ENCODE measurements around the gene SMC2.

DNA sequence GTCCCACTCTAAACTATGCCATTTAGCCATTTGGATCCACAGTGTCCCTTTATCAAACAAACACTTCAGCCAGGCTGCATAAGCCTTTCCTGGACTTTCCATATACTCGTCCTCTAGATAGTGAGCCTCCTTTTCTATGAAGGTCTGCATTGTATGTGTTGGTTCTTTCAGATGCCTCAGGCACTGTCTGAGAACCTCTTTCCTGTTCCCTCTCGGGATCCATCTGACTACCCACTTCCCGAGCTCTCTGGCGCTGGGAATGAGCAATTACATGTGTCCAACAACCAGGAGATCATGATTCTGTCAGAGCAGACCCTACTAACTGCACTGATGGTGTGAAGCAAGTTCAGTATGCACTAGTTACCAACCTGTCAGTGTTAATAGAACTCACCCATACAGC, 14.2 kb downstream of the SMC2 start:
- TF ChIP-seq EZH2 (IDR thresholded peaks at IDR 0.05; ENCODE audit: borderline replicate concordance, low read depth, low read length, severe bottlenecking): no peak
- TF ChIP-seq, protein P1, sequence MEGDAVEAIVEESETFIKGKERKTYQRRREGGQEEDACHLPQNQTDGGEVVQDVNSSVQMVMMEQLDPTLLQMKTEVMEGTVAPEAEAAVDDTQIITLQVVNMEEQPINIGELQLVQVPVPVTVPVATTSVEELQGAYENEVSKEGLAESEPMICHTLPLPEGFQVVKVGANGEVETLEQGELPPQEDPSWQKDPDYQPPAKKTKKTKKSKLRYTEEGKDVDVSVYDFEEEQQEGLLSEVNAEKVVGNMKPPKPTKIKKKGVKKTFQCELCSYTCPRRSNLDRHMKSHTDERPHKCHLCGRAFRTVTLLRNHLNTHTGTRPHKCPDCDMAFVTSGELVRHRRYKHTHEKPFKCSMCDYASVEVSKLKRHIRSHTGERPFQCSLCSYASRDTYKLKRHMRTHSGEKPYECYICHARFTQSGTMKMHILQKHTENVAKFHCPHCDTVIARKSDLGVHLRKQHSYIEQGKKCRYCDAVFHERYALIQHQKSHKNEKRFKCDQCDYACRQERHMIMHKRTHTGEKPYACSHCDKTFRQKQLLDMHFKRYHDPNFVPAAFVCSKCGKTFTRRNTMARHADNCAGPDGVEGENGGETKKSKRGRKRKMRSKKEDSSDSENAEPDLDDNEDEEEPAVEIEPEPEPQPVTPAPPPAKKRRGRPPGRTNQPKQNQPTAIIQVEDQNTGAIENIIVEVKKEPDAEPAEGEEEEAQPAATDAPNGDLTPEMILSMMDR (IDR thresholded peaks at IDR 0.05; ENCODE audit: borderline replicate concordance, extremely low read depth, low read length, poor library complexity, severe bottlenecking): no peak
